Prostate gland (tissue), 2 donors: ENCODE measurements around the gene TMEM74B. TPM values are rescaled to one million over a fixed set of nuclear protein-coding genes. Genes with fewer than 3 reads are reported as not detected.

ENCODE experiments used
- DNase-seq: peaks from one replicate; pipeline ENCODE4 v3.0.0-alpha.2; 2019; ENCODE audit warnings: low spot score
- H3K27ac ChIP-seq, 2 donors: fragments of 200-600 bp; sonication (generic); 2 replicates each; pipeline ENCODE4 v1.5.1; 2017 to 2019
- H3K27me3 ChIP-seq: fragments of 200-600 bp; sonication (generic); replicated peaks from 2 replicates; pipeline ENCODE4 v1.5.1; 2019; ENCODE audit not compliant: insufficient read depth
- H3K36me3 ChIP-seq, 2 donors: fragments of 200-600 bp; sonication (generic); 1 replicate in 1 of 2; 2 replicates in 1 of 2; pipeline versions ENCODE4 v1.5.1 to v1.8.1; 2017 to 2019
- H3K4me1 ChIP-seq: fragments of 200-600 bp; sonication (generic); replicated peaks from 2 replicates; pipeline ENCODE4 v1.5.1; 2019
- H3K4me3 ChIP-seq, 2 donors: fragments of 200-600 bp; sonication (generic); 2 replicates each; pipeline ENCODE4 v1.5.1; 2017 to 2019
- H3K9me3 ChIP-seq: fragments of 200-600 bp; sonication (generic); 2 replicates; pipeline ENCODE4 v1.5.1; 2017
- POLR2A ChIP-seq: fragments of 450-650 bp; IDR thresholded peaks from one replicate; pipeline ENCODE4 v1.6.1; 2016; ENCODE audit warnings: antibody characterized with exemption, mild to moderate bottlenecking
- POLR2AphosphoS5 ChIP-seq: sonication (generic); formaldehyde crosslinking; IDR thresholded peaks from one replicate; pipeline ENCODE4 v1.6.1; 2017; ENCODE audit warnings: antibody characterized with exemption
- WGBS: methylation state at CpG from one replicate; pipeline ENCODE4 v1.1.5; 2018; 5-methylcytosine and 5-hydroxymethylcytosine counted together
- intact Hi-C: fragments of 100-400 bp; cut with DNase I; formaldehyde crosslinking; loops from one replicate; pipeline ENCODE4 v1.14.2; 2022
- total RNA-seq, 2 donors: library from RNA; depleted of rRNA; stranded (reverse); fragments of >200 nt; gene quantifications; one replicate each; pipeline ENCODE4 v1.1.0, GENCODE V29; 2016
- TF ChIP-seq, protein P1 (sequence below), 4 experiments: fragments of 200-600 bp in 2 of 4; fragments of 450-650 bp in 2 of 4; sonication (generic) in 2 of 4; IDR thresholded peaks; 1 replicate in 3 of 4; 2 replicates in 1 of 4; pipeline ENCODE4 v1.5.1; 2016 to 2019; ENCODE audit warnings: antibody characterized with exemption in 4 of 4, mild to moderate bottlenecking in 2 of 4, moderate library complexity in 2 of 4

The TMEM74B gene
- total RNA-seq, 2 donors from 2014 or later = 0.59 to 3.6 TPM

DNA sequence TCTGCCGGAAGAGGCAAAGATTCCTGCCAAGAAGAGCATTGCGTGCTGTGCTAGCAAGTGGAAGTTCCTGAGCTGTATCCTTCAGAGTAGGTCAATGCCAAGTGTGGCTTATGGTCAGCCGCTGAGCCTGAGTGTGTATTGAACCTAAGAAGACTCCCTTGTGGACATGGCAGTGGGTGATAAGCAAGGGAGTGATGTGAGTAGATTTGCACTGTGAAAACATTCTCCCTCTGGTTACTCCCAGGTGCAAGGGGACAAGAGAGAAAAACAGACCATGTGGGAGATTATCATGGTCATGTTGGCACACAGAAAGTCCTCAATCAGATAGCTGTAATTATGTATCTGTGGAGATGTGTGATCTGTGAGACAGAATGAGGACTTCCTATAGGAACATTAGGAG is 6.1 kb upstream of the TMEM74B start:
- no peak overlapping the region for H3K27ac ChIP-seq
- WGBS = 97% methylated on average over 3 of the region's 3 CpGs
- TF ChIP-seq, protein P1, sequence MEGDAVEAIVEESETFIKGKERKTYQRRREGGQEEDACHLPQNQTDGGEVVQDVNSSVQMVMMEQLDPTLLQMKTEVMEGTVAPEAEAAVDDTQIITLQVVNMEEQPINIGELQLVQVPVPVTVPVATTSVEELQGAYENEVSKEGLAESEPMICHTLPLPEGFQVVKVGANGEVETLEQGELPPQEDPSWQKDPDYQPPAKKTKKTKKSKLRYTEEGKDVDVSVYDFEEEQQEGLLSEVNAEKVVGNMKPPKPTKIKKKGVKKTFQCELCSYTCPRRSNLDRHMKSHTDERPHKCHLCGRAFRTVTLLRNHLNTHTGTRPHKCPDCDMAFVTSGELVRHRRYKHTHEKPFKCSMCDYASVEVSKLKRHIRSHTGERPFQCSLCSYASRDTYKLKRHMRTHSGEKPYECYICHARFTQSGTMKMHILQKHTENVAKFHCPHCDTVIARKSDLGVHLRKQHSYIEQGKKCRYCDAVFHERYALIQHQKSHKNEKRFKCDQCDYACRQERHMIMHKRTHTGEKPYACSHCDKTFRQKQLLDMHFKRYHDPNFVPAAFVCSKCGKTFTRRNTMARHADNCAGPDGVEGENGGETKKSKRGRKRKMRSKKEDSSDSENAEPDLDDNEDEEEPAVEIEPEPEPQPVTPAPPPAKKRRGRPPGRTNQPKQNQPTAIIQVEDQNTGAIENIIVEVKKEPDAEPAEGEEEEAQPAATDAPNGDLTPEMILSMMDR (IDR thresholded peaks at IDR 0.05) = no peak
- TF ChIP-seq POLR2A (no peak), POLR2AphosphoS5 (no peak)
- no peaks in the 10 kb centered on the region for H3K36me3 ChIP-seq
- H3K9me3 ChIP-seq = no peaks in the 10 kb centered on the region
- no peaks in the 10 kb centered on the region for H3K27me3 ChIP-seq
- intact Hi-C loops = no loop called here
- no peak for DNase-seq
- no peaks in the 10 kb centered on the region for H3K4me1 ChIP-seq
- H3K4me3 ChIP-seq = no peak overlapping the region

- WGBS = 75% methylated on average over 1 of the region's 1 CpG
- DNase-seq = no peak
These were observed 5.0 kb upstream of the TMEM74B start for GRCh38 chr20:1189827-1190226.

DNA sequence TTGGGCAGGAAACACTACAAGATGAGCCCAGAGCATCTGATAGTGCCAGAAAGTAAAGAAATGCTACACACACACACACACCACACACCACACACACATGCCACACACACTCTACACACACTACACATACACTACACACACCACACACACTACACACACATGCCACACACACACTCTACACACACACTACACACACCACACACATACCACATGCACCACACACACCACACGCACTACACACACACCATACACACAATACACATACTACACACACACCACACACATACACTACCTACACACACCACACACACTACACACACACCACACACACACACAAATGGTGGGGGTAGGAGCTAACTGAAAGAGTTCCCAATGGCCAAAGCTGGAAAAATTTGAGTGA is 3.6 kb upstream of the TMEM74B start:
- DNase-seq = no peak
- Histone ChIP-seq H3K4me1 (no peaks in the 10 kb centered on the region), H3K36me3 (no peaks in the 10 kb centered on the region), H3K27ac (no peak overlapping the region), H3K4me3 (no peak overlapping the region), H3K27me3 (no peaks in the 10 kb centered on the region), H3K9me3 (no peaks in the 10 kb centered on the region)
- TF ChIP-seq POLR2AphosphoS5 (no peak), POLR2A (no peak)
- TF ChIP-seq, protein P1 (IDR thresholded peaks at IDR 0.05) = no peak
- 95% methylated on average over 1 of the region's 1 CpG for WGBS
- intact Hi-C loops = no loop called here

More at GRCh38 chr20:1189827-1190226, 5.0 kb upstream of the TMEM74B start:
- intact Hi-C loops = no loop called here
- Histone ChIP-seq H3K4me3 (no peak overlapping the region), H3K4me1 (no peaks in the 10 kb centered on the region), H3K27ac (no peak overlapping the region), H3K9me3 (no peaks in the 10 kb centered on the region), H3K36me3 (no peaks in the 10 kb centered on the region), H3K27me3 (no peaks in the 10 kb centered on the region)
- TF ChIP-seq POLR2A = no peak

DNA sequence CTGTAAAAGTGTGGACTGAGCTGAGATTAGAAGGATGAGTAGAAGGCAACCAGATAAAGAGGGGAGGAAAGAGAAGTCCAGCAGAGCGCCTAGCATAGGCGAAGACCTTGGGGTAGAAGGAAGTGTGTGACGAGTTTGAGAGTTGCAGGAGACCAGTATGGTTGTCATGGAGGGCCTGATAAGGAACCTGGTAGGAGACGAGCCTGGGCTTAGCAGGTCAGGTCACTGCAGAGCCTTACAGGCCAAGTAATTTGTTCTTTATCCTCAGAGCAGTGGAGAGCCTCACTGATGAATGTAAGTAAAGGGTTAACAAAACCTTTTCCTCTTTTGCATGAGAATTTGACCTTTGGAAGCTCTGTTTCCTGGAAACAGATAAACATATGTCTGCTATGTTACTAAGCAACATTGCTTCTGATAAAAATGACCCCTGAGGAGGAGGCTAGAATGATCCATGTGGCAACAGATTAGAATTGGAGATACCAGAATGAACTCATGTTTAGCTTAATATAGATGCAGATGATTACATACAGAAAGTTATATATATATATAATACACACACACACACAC is 2.9 kb upstream of the TMEM74B start:
- no peak for TF ChIP-seq POLR2A
- TF ChIP-seq, protein P1 (IDR thresholded peaks at IDR 0.05) = no peak
- 68% methylated on average over 4 of the region's 4 CpGs for WGBS
- H3K4me1 ChIP-seq = no peaks in the 10 kb centered on the region
- DNase-seq = no peak
- intact Hi-C loops = no loop called here
- H3K9me3 ChIP-seq = no peaks in the 10 kb centered on the region
- no peak overlapping the region for H3K4me3 ChIP-seq
- H3K27ac ChIP-seq = no peak overlapping the region
- no peaks in the 10 kb centered on the region for H3K27me3 ChIP-seq
- no peaks in the 10 kb centered on the region for H3K36me3 ChIP-seq

DNA sequence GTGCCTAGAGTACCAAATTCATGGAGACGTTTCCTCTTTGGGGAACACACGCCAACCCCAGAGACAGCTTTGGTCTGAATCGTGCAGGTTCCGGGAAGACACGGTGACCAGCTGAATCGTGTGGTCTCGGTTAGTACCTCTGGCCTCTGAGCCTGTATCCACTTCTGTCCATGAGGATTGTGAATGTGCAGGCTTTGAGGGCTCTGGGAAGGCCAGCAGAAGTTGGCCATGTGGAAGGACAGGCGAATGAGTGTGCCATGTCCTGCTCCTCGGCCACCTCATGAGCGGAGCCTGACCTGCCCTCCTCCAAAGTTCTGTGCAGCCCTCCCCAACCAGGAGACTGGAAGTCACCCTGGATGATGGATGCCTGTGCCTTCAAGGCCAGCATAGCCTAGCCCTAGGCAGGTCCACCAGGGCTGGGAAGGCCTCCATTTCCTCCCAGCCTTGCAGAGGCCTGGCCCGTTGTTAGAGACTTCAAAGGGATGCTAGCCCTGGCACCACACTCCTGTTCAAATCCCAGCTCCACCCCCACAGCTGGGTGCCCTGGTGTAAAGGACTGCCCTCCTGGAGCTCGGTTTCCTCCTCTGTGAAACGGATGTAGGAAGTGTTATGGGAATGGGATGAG is 1.7 kb upstream of the TMEM74B start:
- intact Hi-C loops = no loop called here
- DNase-seq = no peak
- no peak for TF ChIP-seq POLR2A
- TF ChIP-seq POLR2AphosphoS5 = no peak
- TF ChIP-seq, protein P1 (IDR thresholded peaks at IDR 0.05) = no peak
- H3K4me1 ChIP-seq = no peaks in the 10 kb centered on the region
- H3K27me3 ChIP-seq = no peaks in the 10 kb centered on the region
- 72% methylated on average over 12 of the region's 13 CpGs for WGBS
- H3K9me3 ChIP-seq = no peaks in the 10 kb centered on the region
- no peak overlapping the region for H3K27ac ChIP-seq
- no peaks in the 10 kb centered on the region for H3K36me3 ChIP-seq
- H3K4me3 ChIP-seq = no peak overlapping the region
